ENCODE results near the gene AFG1L.
A peak's percentile ranks its signal among the peaks of the same experiment; 100 is the strongest.

Gene AFG1L

GRCh38 chr6:108473197-108473596 is 178.3 kb downstream of the AFG1L start:
- no peak for DNase-seq (ENCODE audit: low read depth, low spot score)
- H3K4me1 ChIP-seq (ENCODE audit: insufficient read depth, insufficient read length), result no peaks in the 10 kb centered on the region
- no peaks in the 10 kb centered on the region for H3K9me3 ChIP-seq (ENCODE audit: insufficient read depth, low read length)
- no peaks in the 10 kb centered on the region for H3K36me3 ChIP-seq (ENCODE audit: insufficient read depth, insufficient read length, low read length)
- no peak overlapping the region for H3K9ac ChIP-seq (ENCODE audit: insufficient read length, low read depth)
- no peaks in the 10 kb centered on the region for H3K27me3 ChIP-seq (ENCODE audit: insufficient read depth, insufficient read length)
- H3K4me3 ChIP-seq (ENCODE audit: insufficient read length, low read depth), result no peak overlapping the region
- TF ChIP-seq YY1 (IDR thresholded peaks at IDR 0.05; ENCODE audit: insufficient read depth, insufficient read length) (no peak), SUZ12 (IDR thresholded peaks at IDR 0.05; ENCODE audit: extremely low read depth, insufficient read depth, insufficient read length) (no peak), ZNF274 (IDR thresholded peaks at IDR 0.05; ENCODE audit: low read depth, low read length) (no peak)

GRCh38 chr6:108476376-108476775 is 181.5 kb downstream of the AFG1L start:
- Histone ChIP-seq H3K4me3 (ENCODE audit: insufficient read length, low read depth) (no peak overlapping the region), H3K9ac (ENCODE audit: insufficient read length, low read depth) (no peak overlapping the region), H3K36me3 (ENCODE audit: insufficient read depth, insufficient read length, low read length) (no peaks in the 10 kb centered on the region), H3K9me3 (ENCODE audit: insufficient read depth, low read length) (no peaks in the 10 kb centered on the region), H3K27me3 (ENCODE audit: insufficient read depth, insufficient read length) (no peaks in the 10 kb centered on the region), H3K4me1 (ENCODE audit: insufficient read depth, insufficient read length) (no peaks in the 10 kb centered on the region)
- no peak for DNase-seq (ENCODE audit: low read depth, low spot score)
- TF ChIP-seq ZNF274 (IDR thresholded peaks at IDR 0.05; ENCODE audit: low read depth, low read length) (no peak), YY1 (IDR thresholded peaks at IDR 0.05; ENCODE audit: insufficient read depth, insufficient read length) (no peak), SUZ12 (IDR thresholded peaks at IDR 0.05; ENCODE audit: extremely low read depth, insufficient read depth, insufficient read length) (no peak)

GRCh38 chr6:108476847-108477430 is 182.1 kb downstream of the AFG1L start:
- Histone ChIP-seq H3K9me3 (ENCODE audit: insufficient read depth, low read length) (no peaks in the 10 kb centered on the region; the same call in 1 of the 2 replicates), H3K4me1 (ENCODE audit: insufficient read depth, insufficient read length) (no peaks in the 10 kb centered on the region), H3K9ac (ENCODE audit: insufficient read length, low read depth) (no peak overlapping the region), H3K36me3 (ENCODE audit: insufficient read depth, insufficient read length, low read length) (no peaks in the 10 kb centered on the region), H3K27me3 (ENCODE audit: insufficient read depth, insufficient read length) (no peaks in the 10 kb centered on the region), H3K4me3 (ENCODE audit: insufficient read length, low read depth) (no peak overlapping the region)
- TF ChIP-seq SUZ12 (IDR thresholded peaks at IDR 0.05; ENCODE audit: extremely low read depth, insufficient read depth, insufficient read length), result no peak
- DNase-seq (ENCODE audit: low read depth, low spot score), result no peak

GRCh38 chr6:108482559-108482958 is 187.7 kb downstream of the AFG1L start:
- H3K9me3 ChIP-seq (ENCODE audit: insufficient read depth, low read length), result no peaks in the 10 kb centered on the region; the same call in 1 of the 2 replicates
- no peaks in the 10 kb centered on the region for H3K36me3 ChIP-seq (ENCODE audit: insufficient read depth, insufficient read length, low read length)
- H3K9ac ChIP-seq (ENCODE audit: insufficient read length, low read depth), result no peak overlapping the region
- TF ChIP-seq SUZ12 (IDR thresholded peaks at IDR 0.05; ENCODE audit: extremely low read depth, insufficient read depth, insufficient read length) (no peak), YY1 (IDR thresholded peaks at IDR 0.05; ENCODE audit: insufficient read depth, insufficient read length) (no peak), ZNF274 (IDR thresholded peaks at IDR 0.05; ENCODE audit: low read depth, low read length) (no peak)
- no peaks in the 10 kb centered on the region for H3K4me1 ChIP-seq (ENCODE audit: insufficient read depth, insufficient read length)
- H3K27me3 ChIP-seq (ENCODE audit: insufficient read depth, insufficient read length), result no peaks in the 10 kb centered on the region
- no peak overlapping the region for H3K4me3 ChIP-seq (ENCODE audit: insufficient read length, low read depth)
- DNase-seq (ENCODE audit: low read depth, low spot score), result no peak

GRCh38 chr6:108484016-108484415 is 189.2 kb downstream of the AFG1L start:
- Histone ChIP-seq H3K36me3 (ENCODE audit: insufficient read depth, insufficient read length, low read length) (no peaks in the 10 kb centered on the region), H3K4me3 (ENCODE audit: insufficient read length, low read depth) (no peak overlapping the region), H3K27me3 (ENCODE audit: insufficient read depth, insufficient read length) (no peaks in the 10 kb centered on the region), H3K4me1 (ENCODE audit: insufficient read depth, insufficient read length) (no peaks in the 10 kb centered on the region), H3K9me3 (ENCODE audit: insufficient read depth, low read length) (no peaks in the 10 kb centered on the region; the same call in 1 of the 2 replicates), H3K9ac (ENCODE audit: insufficient read length, low read depth) (no peak overlapping the region)
- no peak for DNase-seq (ENCODE audit: low read depth, low spot score)
- TF ChIP-seq YY1 (IDR thresholded peaks at IDR 0.05; ENCODE audit: insufficient read depth, insufficient read length), result no peak
- TF ChIP-seq ZNF274 (IDR thresholded peaks at IDR 0.05; ENCODE audit: low read depth, low read length), result no peak
- TF ChIP-seq SUZ12 (IDR thresholded peaks at IDR 0.05; ENCODE audit: extremely low read depth, insufficient read depth, insufficient read length), result no peak

GRCh38 chr6:108489699-108490098 is 194.8 kb downstream of the AFG1L start:
- DNase-seq (ENCODE audit: low read depth, low spot score), result no peak
- Histone ChIP-seq H3K9me3 (ENCODE audit: insufficient read depth, low read length) (no peaks in the 10 kb centered on the region), H3K4me1 (ENCODE audit: insufficient read depth, insufficient read length) (no peaks in the 10 kb centered on the region), H3K27me3 (ENCODE audit: insufficient read depth, insufficient read length) (no peaks in the 10 kb centered on the region), H3K36me3 (ENCODE audit: insufficient read depth, insufficient read length, low read length) (no peaks in the 10 kb centered on the region), H3K9ac (ENCODE audit: insufficient read length, low read depth) (no peak overlapping the region), H3K4me3 (ENCODE audit: insufficient read length, low read depth) (no peak overlapping the region)
- no peak for TF ChIP-seq ZNF274 (IDR thresholded peaks at IDR 0.05; ENCODE audit: low read depth, low read length)
- no peak for TF ChIP-seq SUZ12 (IDR thresholded peaks at IDR 0.05; ENCODE audit: extremely low read depth, insufficient read depth, insufficient read length)
- no peak for TF ChIP-seq YY1 (IDR thresholded peaks at IDR 0.05; ENCODE audit: insufficient read depth, insufficient read length)

- no peak overlapping the region for H3K9ac ChIP-seq (ENCODE audit: insufficient read length, low read depth)
- H3K4me3 ChIP-seq (ENCODE audit: insufficient read length, low read depth), result no peak overlapping the region
- TF ChIP-seq SUZ12 (IDR thresholded peaks at IDR 0.05; ENCODE audit: extremely low read depth, insufficient read depth, insufficient read length) (no peak), YY1 (IDR thresholded peaks at IDR 0.05; ENCODE audit: insufficient read depth, insufficient read length) (no peak), ZNF274 (IDR thresholded peaks at IDR 0.05; ENCODE audit: low read depth, low read length) (no peak)
- DNase-seq (ENCODE audit: low read depth, low spot score), result peak; percentile 11
- H3K4me1 ChIP-seq (ENCODE audit: insufficient read depth, insufficient read length), result no peaks in the 10 kb centered on the region
- no peaks in the 10 kb centered on the region for H3K9me3 ChIP-seq (ENCODE audit: insufficient read depth, low read length)
- H3K27me3 ChIP-seq (ENCODE audit: insufficient read depth, insufficient read length), result no peaks in the 10 kb centered on the region
- H3K36me3 ChIP-seq (ENCODE audit: insufficient read depth, insufficient read length, low read length), result no peaks in the 10 kb centered on the region
Observed at GRCh38 chr6:108492131-108492766, 197.4 kb downstream of the AFG1L start.
